PFSK-1 (cell line): ENCODE data around the gene RALGAPA2.

ENCODE experiments used
- FOXP2 ChIP-seq: optimal IDR thresholded peaks from 2 replicates; pipeline ENCODE3; 2011; ENCODE audit warnings: borderline replicate concordance, control low read depth, inconsistent platforms; ENCODE audit not compliant: insufficient read depth; ENCODE audit errors: extremely low read length, extremely low read depth
- POLR2AphosphoS5 ChIP-seq: IDR thresholded peaks from 2 replicates; pipeline ENCODE4 v1.6.1; 2012; ENCODE audit warnings: low read depth, mild to moderate bottlenecking, control low read depth, low read length, moderate library complexity
- SIN3A ChIP-seq: IDR thresholded peaks from 2 replicates; pipeline ENCODE4 v1.6.1; 2012; ENCODE audit warnings: mild to moderate bottlenecking, low read length, moderate library complexity, borderline replicate concordance; ENCODE audit not compliant: insufficient read depth
- TAF1 ChIP-seq: IDR thresholded peaks from 2 replicates; pipeline ENCODE4 v1.6.1; 2012; ENCODE audit warnings: low read length, control low read depth, borderline replicate concordance; ENCODE audit not compliant: insufficient read depth
- TF ChIP-seq, protein P1 (sequence below), 2 experiments: IDR thresholded peaks; 2 replicates each; pipeline versions ENCODE4 v1.6.1 to v1.8.0; 2011 to 2012; ENCODE audit warnings: low read depth in 2 of 2, low read length in 2 of 2, control low read depth in 1 of 2, inconsistent platforms in 1 of 2, mild to moderate bottlenecking in 1 of 2, moderate library complexity in 1 of 2; ENCODE audit not compliant: insufficient read depth in 1 of 2

The RALGAPA2 gene

DNA sequence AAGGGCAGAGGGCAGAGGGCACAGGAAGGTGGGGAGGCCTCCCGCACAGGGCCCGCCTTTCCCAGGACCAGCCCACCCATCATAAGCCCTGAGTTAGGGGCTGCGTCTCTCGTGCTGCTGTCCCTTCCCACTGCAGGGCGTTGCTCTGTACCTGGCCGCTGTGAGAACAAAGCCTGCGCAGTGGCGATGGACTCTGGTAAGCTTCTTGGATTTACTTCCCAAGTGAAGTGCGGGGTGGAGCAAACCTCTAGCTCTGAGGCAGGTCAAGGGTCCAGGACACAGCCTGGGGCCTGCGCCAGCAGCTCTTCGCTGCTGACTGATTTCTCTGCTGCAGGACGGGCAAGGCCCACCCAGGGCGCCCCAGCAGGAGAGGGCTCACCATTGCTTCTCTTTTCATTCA is 320.7 kb downstream of the RALGAPA2 start:
- TF ChIP-seq SIN3A (no peak), FOXP2 (no peak), POLR2AphosphoS5 (no peak), TAF1 (no peak)
- TF ChIP-seq, protein P1, sequence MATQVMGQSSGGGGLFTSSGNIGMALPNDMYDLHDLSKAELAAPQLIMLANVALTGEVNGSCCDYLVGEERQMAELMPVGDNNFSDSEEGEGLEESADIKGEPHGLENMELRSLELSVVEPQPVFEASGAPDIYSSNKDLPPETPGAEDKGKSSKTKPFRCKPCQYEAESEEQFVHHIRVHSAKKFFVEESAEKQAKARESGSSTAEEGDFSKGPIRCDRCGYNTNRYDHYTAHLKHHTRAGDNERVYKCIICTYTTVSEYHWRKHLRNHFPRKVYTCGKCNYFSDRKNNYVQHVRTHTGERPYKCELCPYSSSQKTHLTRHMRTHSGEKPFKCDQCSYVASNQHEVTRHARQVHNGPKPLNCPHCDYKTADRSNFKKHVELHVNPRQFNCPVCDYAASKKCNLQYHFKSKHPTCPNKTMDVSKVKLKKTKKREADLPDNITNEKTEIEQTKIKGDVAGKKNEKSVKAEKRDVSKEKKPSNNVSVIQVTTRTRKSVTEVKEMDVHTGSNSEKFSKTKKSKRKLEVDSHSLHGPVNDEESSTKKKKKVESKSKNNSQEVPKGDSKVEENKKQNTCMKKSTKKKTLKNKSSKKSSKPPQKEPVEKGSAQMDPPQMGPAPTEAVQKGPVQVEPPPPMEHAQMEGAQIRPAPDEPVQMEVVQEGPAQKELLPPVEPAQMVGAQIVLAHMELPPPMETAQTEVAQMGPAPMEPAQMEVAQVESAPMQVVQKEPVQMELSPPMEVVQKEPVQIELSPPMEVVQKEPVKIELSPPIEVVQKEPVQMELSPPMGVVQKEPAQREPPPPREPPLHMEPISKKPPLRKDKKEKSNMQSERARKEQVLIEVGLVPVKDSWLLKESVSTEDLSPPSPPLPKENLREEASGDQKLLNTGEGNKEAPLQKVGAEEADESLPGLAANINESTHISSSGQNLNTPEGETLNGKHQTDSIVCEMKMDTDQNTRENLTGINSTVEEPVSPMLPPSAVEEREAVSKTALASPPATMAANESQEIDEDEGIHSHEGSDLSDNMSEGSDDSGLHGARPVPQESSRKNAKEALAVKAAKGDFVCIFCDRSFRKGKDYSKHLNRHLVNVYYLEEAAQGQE (IDR thresholded peaks at IDR 0.05; ENCODE audit: insufficient read depth in 1 of 2, low read depth in 2 of 2, low read length in 2 of 2), result no peak

DNA sequence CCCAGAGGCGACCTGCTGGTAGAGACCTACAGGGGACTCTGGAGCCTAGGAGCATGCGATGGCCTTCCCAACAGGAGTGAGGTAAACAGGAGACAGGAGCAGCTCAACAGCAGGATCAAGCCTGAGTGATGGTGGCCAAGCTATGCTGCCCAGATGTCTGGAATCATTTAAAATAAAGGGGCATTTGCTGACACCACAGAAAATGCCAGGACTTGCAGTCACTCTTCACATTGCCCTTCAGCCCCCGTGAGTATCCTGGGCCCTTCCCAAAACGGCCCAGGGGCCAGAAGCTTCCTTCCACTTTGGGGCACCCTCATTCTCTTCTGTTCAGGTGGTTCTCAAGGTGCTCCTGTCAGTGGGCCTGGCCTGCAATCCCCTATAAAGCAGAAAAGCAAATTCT is 321.3 kb downstream of the RALGAPA2 start:
- TF ChIP-seq POLR2AphosphoS5 (no peak), SIN3A (no peak), TAF1 (no peak), FOXP2 (no peak)
- TF ChIP-seq, protein P1 (IDR thresholded peaks at IDR 0.05; ENCODE audit: insufficient read depth in 1 of 2, low read depth in 2 of 2, low read length in 2 of 2), result no peak

DNA sequence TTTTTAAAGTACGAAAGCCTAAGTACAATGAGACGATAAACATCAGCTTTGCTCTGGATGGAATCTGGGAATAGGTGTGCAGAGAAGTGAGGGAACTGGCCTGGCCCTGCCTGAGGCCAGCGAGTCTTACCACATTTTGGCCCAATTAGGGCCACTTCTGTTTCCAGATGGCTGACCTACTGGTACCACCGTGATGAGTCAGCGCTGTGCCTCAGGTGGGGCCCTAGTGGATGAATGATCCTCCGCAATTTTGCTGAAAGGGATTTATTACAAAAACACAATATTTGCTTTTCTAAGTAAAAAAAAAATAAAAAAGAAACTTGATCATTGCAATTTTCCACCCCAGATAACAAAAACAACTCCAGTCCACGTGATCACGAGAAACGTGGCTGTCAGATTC is 322.1 kb downstream of the RALGAPA2 start:
- TF ChIP-seq, protein P1 (IDR thresholded peaks at IDR 0.05; ENCODE audit: insufficient read depth in 1 of 2, low read depth in 2 of 2, low read length in 2 of 2), result no peak
- TF ChIP-seq TAF1 (no peak), POLR2AphosphoS5 (no peak), FOXP2 (no peak), SIN3A (no peak)

DNA sequence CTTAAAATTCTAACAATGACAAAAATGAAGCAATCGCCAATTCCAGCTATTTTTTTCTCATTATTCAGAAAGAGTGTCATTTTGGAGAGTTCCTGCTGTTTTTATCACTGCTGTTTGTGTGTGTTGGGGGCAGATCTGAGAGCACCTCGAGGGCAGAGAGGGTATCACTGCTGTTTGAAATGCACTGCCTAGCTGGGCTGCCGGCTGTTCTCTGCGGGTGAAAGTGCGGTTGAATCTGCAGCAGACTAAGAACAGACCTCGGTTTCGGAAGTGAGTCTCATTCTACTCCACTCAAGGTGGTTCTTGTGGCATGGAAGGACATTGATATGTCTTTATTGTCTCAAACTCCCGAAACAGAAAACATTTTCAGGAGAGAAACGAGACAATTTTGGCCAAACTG is 326.3 kb downstream of the RALGAPA2 start:
- no peak for TF ChIP-seq POLR2AphosphoS5
- no peak for TF ChIP-seq SIN3A
- TF ChIP-seq FOXP2, result no peak
- TF ChIP-seq, protein P1 (IDR thresholded peaks at IDR 0.05; ENCODE audit: insufficient read depth in 1 of 2, low read depth in 2 of 2, low read length in 2 of 2), result no peak
- no peak for TF ChIP-seq TAF1

DNA sequence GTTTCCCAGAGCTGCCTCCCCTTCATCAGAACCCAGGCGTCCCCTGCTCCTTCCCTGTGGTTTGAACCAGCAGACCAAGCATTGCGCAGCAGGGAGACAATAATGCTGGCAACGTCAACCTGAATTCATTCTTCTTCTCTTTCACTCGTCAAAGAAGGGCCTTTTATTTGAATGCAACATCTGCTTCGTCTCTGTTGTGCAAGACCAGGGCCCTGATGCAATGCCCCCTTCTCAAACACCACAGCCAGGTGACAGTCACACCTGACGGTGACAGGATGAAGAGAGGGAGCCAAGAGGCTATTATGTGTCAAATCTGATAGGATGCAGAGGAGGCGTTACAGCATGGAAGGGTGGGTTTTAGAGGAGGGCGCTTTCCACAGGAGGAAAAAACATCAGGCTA is 336.6 kb downstream of the RALGAPA2 start:
- TF ChIP-seq FOXP2, result no peak
- TF ChIP-seq SIN3A, result no peak
- no peak for TF ChIP-seq TAF1
- TF ChIP-seq POLR2AphosphoS5, result no peak
- TF ChIP-seq, protein P1 (IDR thresholded peaks at IDR 0.05; ENCODE audit: insufficient read depth in 1 of 2, low read depth in 2 of 2, low read length in 2 of 2), result no peak
